ENCODE measurements around the gene TAGLN. TPM values are rescaled to one million over a fixed set of nuclear protein-coding genes. Genes with fewer than 3 reads are reported as not detected.
"Not testable (repeated sequence)": the region's sequence is repeated elsewhere in the genome, so short reads cannot be mapped to it uniquely, and the experiment has no call there.

The TAGLN gene
- total RNA-seq, 6 experiments from 2014 or later, result 41.2 to 158 (median 112) TPM

DNA sequence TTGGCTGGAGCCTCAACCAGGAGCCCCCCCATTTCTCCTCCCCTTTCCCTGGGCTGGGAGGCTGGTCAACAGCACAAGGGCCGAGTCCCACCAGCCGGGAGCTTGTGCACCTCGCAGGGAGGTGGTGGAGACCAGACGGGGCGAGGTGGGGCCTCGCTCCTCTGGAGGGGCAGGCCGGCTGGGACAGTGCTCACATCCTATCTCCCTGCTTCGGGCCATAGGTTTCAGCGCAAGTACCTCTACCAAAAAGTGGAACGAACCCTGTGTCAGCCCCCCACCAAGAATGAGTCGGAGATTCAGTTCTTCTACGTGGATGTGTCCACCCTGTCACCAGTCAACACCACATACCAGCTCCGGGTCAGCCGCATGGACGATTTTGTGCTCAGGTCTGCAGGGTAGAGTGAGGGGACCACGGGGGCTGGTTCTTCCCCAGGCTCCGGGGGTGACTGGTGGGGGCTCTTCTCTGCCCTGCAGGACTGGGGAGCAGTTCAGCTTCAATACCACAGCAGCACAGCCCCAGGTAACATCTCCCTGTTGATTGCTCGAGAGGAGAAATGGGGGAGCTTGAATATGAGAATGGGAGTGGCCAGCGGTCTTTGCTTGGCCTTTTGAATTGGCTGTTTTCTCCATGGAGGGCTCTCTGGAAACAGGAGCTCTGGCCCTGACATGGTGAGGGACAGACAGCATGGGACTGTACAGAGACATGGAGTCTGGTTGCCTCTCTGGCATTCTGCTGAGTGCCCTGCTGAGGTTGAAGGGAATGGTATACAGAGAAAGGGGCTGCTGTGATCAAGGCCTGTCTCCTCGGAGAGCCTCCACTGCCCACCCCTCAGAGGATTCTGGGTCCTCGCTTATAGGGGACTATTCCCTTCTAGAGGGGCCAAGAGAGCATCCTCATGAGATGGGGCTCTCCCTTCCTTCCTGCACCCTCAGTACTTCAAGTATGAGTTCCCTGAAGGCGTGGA lies 17.3 kb upstream of the TAGLN start:
- no peak overlapping the region for H3K4me3 ChIP-seq
- H3K9me3 ChIP-seq, result no peaks in the 10 kb centered on the region
- 80% methylated on average over 1 of the region's 22 CpGs for WGBS (ENCODE audit: insufficient coverage, low coverage, low lambda C conversion rate, missing lambda C conversion rate)
- peaks cover 0 to 34% (median 9%) of the 10 kb centered on the region in 4 donors for H3K36me3 ChIP-seq
- DNase-seq (peak in 1 of 3 donors; percentile 14), ATAC-seq (no peak)
- TF ChIP-seq, protein P1, sequence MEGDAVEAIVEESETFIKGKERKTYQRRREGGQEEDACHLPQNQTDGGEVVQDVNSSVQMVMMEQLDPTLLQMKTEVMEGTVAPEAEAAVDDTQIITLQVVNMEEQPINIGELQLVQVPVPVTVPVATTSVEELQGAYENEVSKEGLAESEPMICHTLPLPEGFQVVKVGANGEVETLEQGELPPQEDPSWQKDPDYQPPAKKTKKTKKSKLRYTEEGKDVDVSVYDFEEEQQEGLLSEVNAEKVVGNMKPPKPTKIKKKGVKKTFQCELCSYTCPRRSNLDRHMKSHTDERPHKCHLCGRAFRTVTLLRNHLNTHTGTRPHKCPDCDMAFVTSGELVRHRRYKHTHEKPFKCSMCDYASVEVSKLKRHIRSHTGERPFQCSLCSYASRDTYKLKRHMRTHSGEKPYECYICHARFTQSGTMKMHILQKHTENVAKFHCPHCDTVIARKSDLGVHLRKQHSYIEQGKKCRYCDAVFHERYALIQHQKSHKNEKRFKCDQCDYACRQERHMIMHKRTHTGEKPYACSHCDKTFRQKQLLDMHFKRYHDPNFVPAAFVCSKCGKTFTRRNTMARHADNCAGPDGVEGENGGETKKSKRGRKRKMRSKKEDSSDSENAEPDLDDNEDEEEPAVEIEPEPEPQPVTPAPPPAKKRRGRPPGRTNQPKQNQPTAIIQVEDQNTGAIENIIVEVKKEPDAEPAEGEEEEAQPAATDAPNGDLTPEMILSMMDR (IDR thresholded peaks at IDR 0.05), result no peak
- no peak for TF ChIP-seq POLR2A (IDR thresholded peaks at IDR 0.05)
- H3K4me1 ChIP-seq, result peaks cover 0 to 22% (median 5%) of the 10 kb centered on the region in 4 donors
- H3K27me3 ChIP-seq, result no peaks in the 10 kb centered on the region
- H3K27ac ChIP-seq, result no peak overlapping the region
- intact Hi-C loops (cut with DNase I), result no loop called here

DNA sequence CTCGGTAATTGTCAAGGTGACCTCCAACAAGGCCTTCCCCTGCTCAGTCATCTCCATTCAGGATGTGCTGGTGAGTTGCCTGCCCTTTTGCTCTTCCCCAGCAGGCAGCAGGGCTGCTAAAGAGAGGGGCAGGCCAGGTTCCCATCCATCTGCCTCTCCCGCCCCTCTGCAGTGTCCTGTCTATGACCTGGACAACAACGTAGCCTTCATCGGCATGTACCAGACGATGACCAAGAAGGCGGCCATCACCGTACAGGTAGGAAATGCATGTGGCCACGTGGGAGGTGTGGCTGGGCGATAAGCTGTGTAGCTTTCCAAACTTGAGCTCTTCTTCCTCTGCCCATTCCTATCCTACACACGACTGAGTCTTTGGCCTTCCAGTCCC lies 16.6 kb upstream of the TAGLN start:
- H3K9me3 ChIP-seq, result no peaks in the 10 kb centered on the region
- peaks cover 0 to 36% (median 9%) of the 10 kb centered on the region in 4 donors for H3K36me3 ChIP-seq
- H3K4me1 ChIP-seq, result peaks cover 0 to 22% (median 5%) of the 10 kb centered on the region in 4 donors
- no peaks in the 10 kb centered on the region for H3K27me3 ChIP-seq
- ATAC-seq, result no peak
- intact Hi-C loops (cut with DNase I), result no loop called here
- H3K27ac ChIP-seq, result no peak overlapping the region
- H3K4me3 ChIP-seq, result no peak overlapping the region
- TF ChIP-seq, protein P1 (IDR thresholded peaks at IDR 0.05), result no peak
- no peak for TF ChIP-seq POLR2A (IDR thresholded peaks at IDR 0.05)
- 90% methylated on average over 2 of the region's 10 CpGs for WGBS (ENCODE audit: insufficient coverage, low coverage, low lambda C conversion rate, missing lambda C conversion rate)
- DNase-seq, result peak in 2 of 3 donors; percentile 5 to 22

DNA sequence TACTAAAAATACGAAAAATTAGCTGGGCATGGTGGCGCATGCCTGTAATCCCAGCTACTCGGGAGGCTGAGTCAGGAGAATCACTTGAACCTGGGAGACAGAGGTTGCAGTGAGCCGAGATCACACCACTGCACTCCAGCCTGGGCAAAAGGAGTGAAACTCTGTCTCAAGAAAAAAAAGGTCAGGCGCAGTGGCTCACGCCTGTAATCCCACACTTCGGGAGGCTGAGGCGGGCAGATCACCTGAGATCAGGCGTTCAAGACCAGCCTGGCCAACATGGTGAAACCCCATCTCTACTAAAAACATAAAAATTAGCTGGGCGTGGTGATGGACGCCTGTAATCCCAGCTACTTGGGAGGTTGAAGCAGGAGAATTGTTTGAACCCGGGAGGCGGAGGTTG lies 16.0 kb upstream of the TAGLN start:
- ATAC-seq; H3K4me3 ChIP-seq; H3K9me3 ChIP-seq; H3K27me3 ChIP-seq; intact Hi-C loops (cut with DNase I); H3K27ac ChIP-seq: not testable (repeated sequence)
- H3K36me3 ChIP-seq, result peaks cover 0 to 39% (median 11%) of the 10 kb centered on the region in 4 donors
- H3K4me1 ChIP-seq, result peaks cover 0 to 17% (median 5%) of the 10 kb centered on the region in 4 donors
- DNase-seq, result peak in 1 of 3 donors; percentile 9
- WGBS (ENCODE audit: insufficient coverage, low coverage, low lambda C conversion rate, missing lambda C conversion rate), result 92% methylated on average over 13 of the region's 13 CpGs

DNA sequence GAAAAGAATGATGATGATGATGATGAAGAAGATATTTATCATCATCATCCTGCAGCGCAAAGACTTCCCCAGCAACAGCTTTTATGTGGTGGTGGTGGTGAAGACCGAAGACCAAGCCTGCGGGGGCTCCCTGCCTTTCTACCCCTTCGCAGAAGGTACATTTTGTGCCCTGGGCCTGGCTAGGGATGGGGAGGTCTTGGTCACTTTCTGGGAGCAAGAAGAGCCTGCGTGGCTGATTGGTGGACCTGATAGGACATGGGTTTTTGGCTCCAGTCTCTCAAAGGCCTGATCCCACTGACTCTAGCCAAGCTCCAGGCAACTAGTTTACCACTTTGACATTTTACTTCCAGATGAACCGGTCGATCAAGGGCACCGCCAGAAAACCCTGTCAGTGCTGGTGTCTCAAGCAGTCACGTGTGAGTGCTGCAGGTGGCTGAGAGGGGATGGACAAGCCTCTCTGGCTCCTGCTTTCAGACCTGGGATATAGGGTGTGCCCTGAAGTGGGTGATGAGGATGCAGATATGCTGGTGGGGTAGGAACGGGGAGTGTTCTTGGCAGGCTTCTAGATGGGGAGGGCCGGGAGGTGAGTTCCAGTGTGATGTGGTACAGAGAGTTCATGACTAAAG lies 15.3 kb upstream of the TAGLN start:
- H3K27ac ChIP-seq, result no peak overlapping the region
- no peak overlapping the region for H3K4me3 ChIP-seq
- 84% methylated on average over 5 of the region's 11 CpGs for WGBS (ENCODE audit: insufficient coverage, low coverage, low lambda C conversion rate, missing lambda C conversion rate)
- DNase-seq (peak in 2 of 3 donors; percentile 10 to 29), ATAC-seq (no peak)
- intact Hi-C loops (cut with DNase I), result no loop called here
- peaks cover 0 to 15% (median 3%) of the 10 kb centered on the region in 4 donors for H3K4me1 ChIP-seq
- peaks cover 0 to 45% (median 13%) of the 10 kb centered on the region in 4 donors for H3K36me3 ChIP-seq
- no peaks in the 10 kb centered on the region for H3K9me3 ChIP-seq
- TF ChIP-seq, protein P1 (IDR thresholded peaks at IDR 0.05), result no peak
- TF ChIP-seq POLR2A (IDR thresholded peaks at IDR 0.05), result no peak
- no peaks in the 10 kb centered on the region for H3K27me3 ChIP-seq

Measured in right lobe of liver (tissue), 6 donors.